GM13977 (cell line): Measurements from ENCODE around the gene GNAZ.

Experiments
- DNase-seq: peaks from one replicate; pipeline ENCODE4 v3.0.0; 2012; ENCODE audit warnings: low spot score
- in situ Hi-C: fragments of 300-500 bp; cut with MboI; formaldehyde crosslinking; loops from one replicate; pipeline ENCODE4 v1.12.0; 2022; ENCODE audit warnings: low sequenced_read_pairs, low pct_unique_long_range_greater_than_20kb, mixed read lengths, inconsistent platforms; ENCODE audit not compliant: unreplicated experiment
- TF ChIP-seq, protein P1 (sequence below): IDR thresholded peaks from 2 replicates; pipeline ENCODE4 v1.5.1; 2012; ENCODE audit warnings: mild to moderate bottlenecking, control low read depth; ENCODE audit not compliant: insufficient read depth; ENCODE audit errors: extremely low read depth, missing control alignments

GNAZ gene

DNA sequence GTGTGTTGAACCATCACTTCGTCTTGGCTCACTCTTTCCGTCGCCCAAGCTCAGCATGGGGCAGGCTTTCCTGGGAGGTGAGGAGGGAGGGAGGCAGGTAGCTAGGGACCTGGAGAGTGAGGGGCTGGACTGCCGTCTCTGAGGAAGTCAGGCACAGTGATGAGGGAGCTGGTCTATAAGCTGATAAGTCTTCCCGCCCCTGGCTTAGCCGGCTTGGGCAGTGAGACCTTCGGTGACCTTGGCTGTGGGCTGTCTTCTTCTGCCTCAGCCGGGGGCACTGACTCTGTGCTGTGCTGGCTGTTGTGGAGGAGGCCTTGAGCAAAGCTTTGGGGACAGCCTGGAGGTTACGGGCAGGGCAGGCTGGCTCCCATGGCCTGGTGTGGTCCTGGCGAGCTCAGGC is 18.7 kb downstream of the GNAZ start:
- in situ Hi-C loops = no loop called here
- no peak for DNase-seq
- TF ChIP-seq, protein P1, sequence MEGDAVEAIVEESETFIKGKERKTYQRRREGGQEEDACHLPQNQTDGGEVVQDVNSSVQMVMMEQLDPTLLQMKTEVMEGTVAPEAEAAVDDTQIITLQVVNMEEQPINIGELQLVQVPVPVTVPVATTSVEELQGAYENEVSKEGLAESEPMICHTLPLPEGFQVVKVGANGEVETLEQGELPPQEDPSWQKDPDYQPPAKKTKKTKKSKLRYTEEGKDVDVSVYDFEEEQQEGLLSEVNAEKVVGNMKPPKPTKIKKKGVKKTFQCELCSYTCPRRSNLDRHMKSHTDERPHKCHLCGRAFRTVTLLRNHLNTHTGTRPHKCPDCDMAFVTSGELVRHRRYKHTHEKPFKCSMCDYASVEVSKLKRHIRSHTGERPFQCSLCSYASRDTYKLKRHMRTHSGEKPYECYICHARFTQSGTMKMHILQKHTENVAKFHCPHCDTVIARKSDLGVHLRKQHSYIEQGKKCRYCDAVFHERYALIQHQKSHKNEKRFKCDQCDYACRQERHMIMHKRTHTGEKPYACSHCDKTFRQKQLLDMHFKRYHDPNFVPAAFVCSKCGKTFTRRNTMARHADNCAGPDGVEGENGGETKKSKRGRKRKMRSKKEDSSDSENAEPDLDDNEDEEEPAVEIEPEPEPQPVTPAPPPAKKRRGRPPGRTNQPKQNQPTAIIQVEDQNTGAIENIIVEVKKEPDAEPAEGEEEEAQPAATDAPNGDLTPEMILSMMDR = no peak

DNA sequence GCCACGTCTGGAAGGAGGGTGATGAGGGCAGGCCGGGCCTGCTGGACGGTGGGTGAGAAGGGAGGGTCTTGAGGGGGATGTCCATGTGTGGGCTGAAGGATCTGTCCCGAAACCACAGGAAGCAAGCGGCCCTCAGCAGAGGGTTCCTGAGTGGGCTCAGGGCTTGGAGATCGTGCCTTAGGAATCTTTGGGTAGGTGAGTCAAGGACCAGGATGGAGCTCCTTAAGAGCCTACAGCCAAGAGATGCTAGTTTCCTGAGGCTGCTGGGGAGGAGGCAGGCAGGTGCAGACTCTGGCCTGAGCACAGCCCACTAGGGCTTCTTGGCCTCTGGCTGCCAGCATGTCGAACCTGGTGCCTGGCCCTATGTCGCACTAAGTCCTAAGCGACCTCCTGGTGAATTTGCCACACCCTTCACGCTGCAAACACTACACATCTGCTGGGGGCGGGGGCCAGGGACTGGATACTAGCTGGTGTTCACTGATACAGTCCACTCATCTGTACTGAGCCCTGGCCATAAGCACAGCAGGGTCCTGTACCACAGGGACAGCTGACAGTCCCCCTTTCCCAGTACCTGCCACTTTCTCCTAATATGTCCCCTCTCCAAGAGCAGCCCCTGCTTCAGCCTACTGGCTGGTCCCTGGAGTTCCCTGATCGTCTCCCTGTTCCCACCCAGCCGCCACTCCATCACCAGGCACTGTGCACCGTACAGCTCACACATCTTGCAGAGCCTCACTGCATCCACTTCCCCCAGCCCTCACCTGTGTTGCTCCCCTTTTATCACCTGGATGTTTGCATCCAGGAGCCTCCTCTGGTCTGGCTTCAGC is 19.5 kb downstream of the GNAZ start:
- in situ Hi-C loops = no loop called here
- TF ChIP-seq, protein P1 = no peak
- no peak for DNase-seq

DNA sequence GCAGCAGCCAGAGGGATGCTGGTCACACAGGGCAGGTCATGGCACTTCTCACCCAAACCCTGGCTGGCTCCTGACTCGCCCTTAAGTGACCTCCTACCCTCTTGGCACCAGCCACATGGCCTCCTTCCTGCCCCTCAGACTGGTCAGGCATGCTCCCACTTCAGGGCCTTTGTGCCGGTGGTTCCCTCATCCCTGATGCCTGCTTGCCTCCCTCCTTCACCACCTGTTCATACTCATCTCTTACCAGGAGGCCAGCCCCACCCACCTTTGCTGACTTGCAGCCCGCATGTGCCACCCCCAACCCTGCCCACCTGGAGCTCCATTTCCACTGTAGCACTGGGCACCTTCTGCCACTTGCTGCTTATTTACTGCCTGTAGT is 20.1 kb downstream of the GNAZ start:
- in situ Hi-C loops = no loop called here
- no peak for DNase-seq
- TF ChIP-seq, protein P1 = no peak

DNA sequence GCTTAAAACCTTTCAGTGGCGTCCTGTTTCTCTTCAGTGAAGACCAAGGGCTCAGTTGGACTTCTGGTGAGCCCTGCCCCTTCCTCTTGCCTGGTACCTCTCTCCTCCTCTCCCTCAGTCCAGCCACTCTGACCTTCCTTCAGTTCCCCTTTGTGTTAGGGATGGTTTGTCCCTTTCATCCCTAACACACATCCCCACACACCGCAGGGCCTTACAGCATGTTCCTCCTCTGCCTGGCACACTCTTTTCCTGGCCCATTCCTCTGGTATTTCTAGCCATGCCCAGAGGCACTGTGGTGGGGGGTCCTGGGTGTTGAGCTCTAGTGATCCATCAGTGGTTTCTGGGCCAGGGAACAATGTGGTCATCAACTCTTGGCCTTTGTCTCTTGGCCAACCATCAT is 21.4 kb downstream of the GNAZ start:
- DNase-seq = no peak
- TF ChIP-seq, protein P1 = no peak
- in situ Hi-C loops = no loop called here

DNA sequence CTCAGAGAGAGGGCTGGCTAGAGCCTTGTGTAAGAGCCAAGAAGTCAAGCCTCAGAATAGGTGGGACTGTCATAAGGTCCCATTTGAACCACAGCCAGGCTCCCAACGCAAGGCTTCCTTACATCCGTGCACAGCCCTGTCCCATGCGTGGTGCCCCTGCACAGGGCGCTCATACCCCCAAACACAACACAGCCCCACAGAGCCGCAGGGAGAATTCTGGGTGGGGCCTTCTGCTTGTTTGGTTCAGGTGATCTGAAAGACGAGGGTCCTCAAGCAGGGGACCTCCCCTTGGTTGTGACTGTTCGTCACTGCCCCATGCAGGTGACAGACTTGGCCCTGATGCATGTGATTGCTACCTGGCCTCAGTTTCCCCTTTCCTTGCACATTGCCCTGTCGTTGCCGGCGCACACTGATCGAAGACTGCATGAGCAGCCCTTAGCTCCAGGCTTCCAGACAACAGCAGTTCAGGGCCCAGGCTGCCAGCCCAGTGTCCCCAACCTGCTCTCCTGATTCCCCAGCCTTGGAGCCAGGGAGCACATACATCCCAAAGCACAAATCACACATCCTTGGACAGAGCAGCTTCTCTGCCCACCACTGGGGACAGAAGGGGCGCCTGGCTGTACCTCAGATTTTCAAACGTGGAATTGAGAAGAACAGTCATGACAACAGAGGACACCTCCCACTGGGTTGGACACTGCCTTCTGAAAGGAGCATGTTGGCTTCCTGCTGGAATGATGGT is 22.1 kb downstream of the GNAZ start:
- in situ Hi-C loops = no loop called here
- TF ChIP-seq, protein P1 = no peak

DNA sequence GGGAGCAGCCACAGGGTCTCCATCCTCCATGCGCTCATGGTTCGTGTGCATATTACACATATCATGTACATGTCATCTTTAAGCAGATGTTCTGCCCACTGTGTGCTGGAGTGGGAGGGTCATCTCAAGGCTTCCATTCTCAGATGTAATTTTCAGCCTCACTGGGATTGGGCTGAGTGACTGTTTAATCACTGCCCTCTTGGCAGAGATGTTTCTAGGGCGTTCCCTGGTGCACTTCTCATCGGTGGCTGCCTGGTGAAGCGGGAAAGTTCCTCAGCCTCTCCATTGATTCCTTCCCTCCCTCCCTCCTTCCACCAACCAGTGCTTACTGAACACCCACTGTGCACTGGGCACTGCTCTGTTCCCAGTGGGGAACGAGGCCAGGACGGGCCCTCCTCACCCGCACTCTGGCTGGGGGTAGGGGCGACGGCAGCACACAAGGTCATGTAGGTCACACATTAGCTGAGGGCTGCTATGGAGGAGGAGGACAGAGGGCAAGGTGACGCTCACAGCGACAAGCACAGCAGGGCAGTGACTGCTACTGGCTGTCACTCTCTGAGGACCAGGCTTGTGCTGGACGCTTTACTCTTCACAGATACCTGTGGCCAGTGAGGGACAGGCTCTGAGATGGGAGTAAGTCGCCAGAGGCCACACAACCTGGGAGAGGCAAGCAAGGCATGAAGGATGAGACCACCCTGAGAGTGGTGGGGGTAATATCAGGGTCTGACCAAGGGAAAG is 22.9 kb downstream of the GNAZ start:
- in situ Hi-C loops = no loop called here
- TF ChIP-seq, protein P1 = no peak
- DNase-seq = no peak

More for the DNA sequence above, 22.1 kb downstream of the GNAZ start:
- no peak for DNase-seq
